Gastrocnemius medialis (tissue), 4 donors: Measurements from ENCODE around the gene MROH8. TPM values are rescaled to one million over a fixed set of nuclear protein-coding genes. Genes with fewer than 3 reads are reported as not detected.
A peak's percentile ranks its signal among the peaks of the same experiment; 100 is the strongest.

ENCODE experiments used
- ATAC-seq, 2 donors: fragments of 150-250 bp; one replicate each; pipeline ENCODE4 v1.9.1; 2016
- DNase-seq, 2 donors: peaks; one replicate each; pipeline ENCODE4 v3.0.0-alpha.2; 2019
- H3K27ac ChIP-seq, 4 donors: fragments of 200-600 bp; sonication (generic); 1 replicate in 1 of 4; 2 replicates in 3 of 4; pipeline ENCODE4 v1.5.1; 2016 to 2018; ENCODE audit warnings: mild to moderate bottlenecking in 2 of 4, moderate library complexity in 1 of 4
- H3K27me3 ChIP-seq, 3 donors: fragments of 200-600 bp; sonication (generic) in 2 of 3; 1 replicate in 1 of 3; 2 replicates in 2 of 3; pipeline versions ENCODE4 v1.5.1 to v1.6.0; 2016 to 2019; ENCODE audit warnings: mild to moderate bottlenecking in 1 of 3, moderate library complexity in 1 of 3
- H3K36me3 ChIP-seq, 2 donors: fragments of 200-600 bp; sonication (generic) in 1 of 2; one replicate each; pipeline ENCODE4 v1.5.1; 2017 to 2018
- H3K4me1 ChIP-seq, 2 donors: fragments of 200-600 bp; sonication (generic) in 1 of 2; one replicate each; pipeline ENCODE4 v1.5.1; 2016 to 2017; ENCODE audit warnings: mild to moderate bottlenecking in 2 of 2
- H3K4me3 ChIP-seq, 4 donors: fragments of 200-600 bp; sonication (generic) in 3 of 4; 1 replicate in 1 of 4; 2 replicates in 3 of 4; pipeline ENCODE4 v1.5.1; 2016 to 2019; ENCODE audit warnings: mild to moderate bottlenecking in 2 of 4
- H3K9me3 ChIP-seq, 3 donors: fragments of 200-600 bp; sonication (generic) in 2 of 3; 1 replicate in 1 of 3; 2 replicates in 2 of 3; pipeline ENCODE4 v1.5.1; 2016 to 2019
- POLR2A ChIP-seq, 2 donors: fragments of 450-650 bp; IDR thresholded peaks; one replicate each; pipeline ENCODE4 v1.6.1; 2017; ENCODE audit warnings: antibody characterized with exemption in 2 of 2, mild to moderate bottlenecking in 2 of 2, moderate library complexity in 2 of 2
- in situ Hi-C, 4 donors: fragments of 200-750 bp; cut with MboI; loops; one replicate each; pipeline versions ENCODE4 v1.15.0 to v1.8.0; 2017; ENCODE audit warnings: low sequenced_read_pairs in 4 of 4
- intact Hi-C: fragments of 100-400 bp; cut with DNase I; formaldehyde crosslinking; loops from one replicate; pipeline ENCODE4 v1.15.1; 2023; ENCODE audit warnings: low total_unique reads
- total RNA-seq, 4 donors: library from RNA; depleted of rRNA; stranded (reverse); fragments of >200 nt; gene quantifications; one replicate each; pipeline versions ENCODE4 v1.1.0 to v1.2.3, GENCODE V29; 2016
- TF ChIP-seq, protein P1 (sequence below), 5 experiments: fragments of 450-650 bp in 3 of 5; fragments of 200-600 bp in 2 of 5; sonication (generic) in 2 of 5; IDR thresholded peaks in 4 of 5; conservative IDR thresholded peaks in 1 of 5; 1 replicate in 4 of 5; 2 replicates in 1 of 5; pipeline ENCODE4 v1.5.1; 2016 to 2019; ENCODE audit warnings: antibody characterized with exemption in 5 of 5, mild to moderate bottlenecking in 3 of 5, moderate library complexity in 3 of 5

MROH8 gene
- total RNA-seq, 4 donors from 2014 or later = 1.4 to 4.4 (median 3.0) TPM

- in situ Hi-C loops = no loop called here
- intact Hi-C loops = no loop called here
- H3K27me3 ChIP-seq = no peaks in the 10 kb centered on the region
- no peaks in the 10 kb centered on the region for H3K4me1 ChIP-seq
- TF ChIP-seq, protein P1, sequence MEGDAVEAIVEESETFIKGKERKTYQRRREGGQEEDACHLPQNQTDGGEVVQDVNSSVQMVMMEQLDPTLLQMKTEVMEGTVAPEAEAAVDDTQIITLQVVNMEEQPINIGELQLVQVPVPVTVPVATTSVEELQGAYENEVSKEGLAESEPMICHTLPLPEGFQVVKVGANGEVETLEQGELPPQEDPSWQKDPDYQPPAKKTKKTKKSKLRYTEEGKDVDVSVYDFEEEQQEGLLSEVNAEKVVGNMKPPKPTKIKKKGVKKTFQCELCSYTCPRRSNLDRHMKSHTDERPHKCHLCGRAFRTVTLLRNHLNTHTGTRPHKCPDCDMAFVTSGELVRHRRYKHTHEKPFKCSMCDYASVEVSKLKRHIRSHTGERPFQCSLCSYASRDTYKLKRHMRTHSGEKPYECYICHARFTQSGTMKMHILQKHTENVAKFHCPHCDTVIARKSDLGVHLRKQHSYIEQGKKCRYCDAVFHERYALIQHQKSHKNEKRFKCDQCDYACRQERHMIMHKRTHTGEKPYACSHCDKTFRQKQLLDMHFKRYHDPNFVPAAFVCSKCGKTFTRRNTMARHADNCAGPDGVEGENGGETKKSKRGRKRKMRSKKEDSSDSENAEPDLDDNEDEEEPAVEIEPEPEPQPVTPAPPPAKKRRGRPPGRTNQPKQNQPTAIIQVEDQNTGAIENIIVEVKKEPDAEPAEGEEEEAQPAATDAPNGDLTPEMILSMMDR (IDR thresholded peaks at IDR 0.05 in 4 of 5, conservative IDR thresholded peaks at IDR 0.05 in 1 of 5) = no peak
- TF ChIP-seq POLR2A (IDR thresholded peaks at IDR 0.05) = no peak
- no peak overlapping the region for H3K4me3 ChIP-seq
- DNase-seq (no peak), ATAC-seq (no peak)
- no peaks in the 10 kb centered on the region for H3K36me3 ChIP-seq
- no peak overlapping the region for H3K27ac ChIP-seq
- H3K9me3 ChIP-seq = no peaks in the 10 kb centered on the region
These were observed 67.4 kb downstream of the MROH8 start for GRCh38 chr20:37111926-37112455.

DNA sequence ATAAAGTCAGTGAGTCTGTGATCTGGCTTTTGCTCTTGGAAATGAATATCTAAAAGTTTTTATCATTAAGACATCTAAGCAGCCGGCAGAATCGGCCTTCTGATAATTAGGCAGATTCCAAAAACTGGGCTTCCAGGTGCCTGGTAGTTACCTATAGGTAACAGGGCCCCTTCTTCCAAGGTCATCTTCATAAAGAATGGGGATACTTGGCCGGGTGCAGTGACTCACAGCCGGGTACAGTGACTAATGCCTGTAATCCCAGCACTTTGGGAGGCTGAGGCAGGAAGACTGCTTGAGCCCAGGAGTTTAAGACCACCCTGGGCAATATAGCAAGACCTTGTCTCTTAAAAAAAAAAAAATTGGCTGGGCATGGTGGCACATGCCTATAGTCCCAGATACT, 70.7 kb downstream of the MROH8 start:
- Histone ChIP-seq H3K27me3 (no peaks in the 10 kb centered on the region), H3K27ac (no peak overlapping the region), H3K4me3 (no peak overlapping the region), H3K36me3 (no peaks in the 10 kb centered on the region), H3K4me1 (no peaks in the 10 kb centered on the region), H3K9me3 (no peaks in the 10 kb centered on the region)
- in situ Hi-C loops (no loop called here), intact Hi-C loops (no loop called here)
- TF ChIP-seq, protein P1 (IDR thresholded peaks at IDR 0.05 in 4 of 5, conservative IDR thresholded peaks at IDR 0.05 in 1 of 5) = no peak
- no peak for ATAC-seq
- DNase-seq = no peak

GRCh38 chr20:37102571-37102970, 76.8 kb downstream of the MROH8 start:
- DNase-seq = no peak
- intact Hi-C loops = no loop called here

DNA sequence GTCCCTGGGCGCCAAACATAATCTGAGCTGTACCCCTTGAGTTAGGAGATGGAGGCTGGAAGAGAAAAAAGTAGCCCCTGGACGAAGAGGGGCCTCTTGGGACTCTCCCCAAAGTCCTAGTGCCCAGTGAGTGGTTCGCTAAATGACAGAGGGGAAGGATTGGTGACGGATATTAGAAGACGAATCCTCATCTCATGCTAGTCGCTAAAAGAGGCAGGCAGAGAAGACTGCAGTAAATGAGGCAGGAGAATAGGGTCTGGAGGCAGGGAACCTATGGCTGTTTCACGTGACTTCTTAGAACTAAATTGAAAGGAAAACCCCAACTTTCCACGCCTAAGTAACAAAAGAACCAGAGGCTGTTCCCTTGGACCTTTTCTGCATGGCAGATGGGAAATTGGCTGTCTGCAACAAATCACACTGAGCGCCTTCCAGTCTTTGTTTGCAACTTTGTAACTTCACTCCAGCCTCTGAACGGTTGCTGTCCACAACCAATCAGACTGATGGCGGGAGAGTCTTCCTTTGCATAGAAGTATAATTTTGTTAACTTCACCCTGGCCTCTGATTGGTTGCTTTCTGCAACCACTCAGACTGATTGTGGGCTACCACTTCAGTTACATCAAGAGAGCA, 82.8 kb downstream of the MROH8 start:
- H3K4me3 ChIP-seq = peak overlapping the region; percentile 76 to 98 (median 78)
- no peaks in the 10 kb centered on the region for H3K36me3 ChIP-seq
- no peak for DNase-seq
- peak overlapping the region; percentile 77 to 83 (median 80) for H3K27ac ChIP-seq
- peaks cover 18 to 24% of the 10 kb centered on the region in 2 donors for H3K4me1 ChIP-seq
- in situ Hi-C loops = no loop called here
- no peaks in the 10 kb centered on the region for H3K9me3 ChIP-seq
- ATAC-seq = no peak
- TF ChIP-seq, protein P1 (IDR thresholded peaks at IDR 0.05 in 4 of 5, conservative IDR thresholded peaks at IDR 0.05 in 1 of 5) = no peak
- no peak for TF ChIP-seq POLR2A (IDR thresholded peaks at IDR 0.05)
- intact Hi-C loops = loop anchor here (2.0 to 10.0 kb wide), 3 partner anchors 82 to 428 kb away; partner anchors contain the start of genes BLCAP, MROH8, NNAT and RPN2
- no peaks in the 10 kb centered on the region for H3K27me3 ChIP-seq

More at GRCh38 chr20:37102571-37102970, 76.8 kb downstream of the MROH8 start:
- H3K9me3 ChIP-seq = no peaks in the 10 kb centered on the region
- H3K27me3 ChIP-seq = no peaks in the 10 kb centered on the region
- in situ Hi-C loops = no loop called here
- H3K4me3 ChIP-seq = no peak overlapping the region
- H3K4me1 ChIP-seq = peaks cover 0 to 7% of the 10 kb centered on the region in 2 donors
- H3K27ac ChIP-seq = no peak overlapping the region
- no peaks in the 10 kb centered on the region for H3K36me3 ChIP-seq
- ATAC-seq = no peak
- TF ChIP-seq, protein P1 (IDR thresholded peaks at IDR 0.05 in 4 of 5, conservative IDR thresholded peaks at IDR 0.05 in 1 of 5) = no peak
- no peak for TF ChIP-seq POLR2A (IDR thresholded peaks at IDR 0.05)
